ENCODE results near the gene MSTO1.
"Not testable (repeated sequence)": the region's sequence is repeated elsewhere in the genome, so short reads cannot be mapped to it uniquely, and the experiment has no call there.

- not testable (repeated sequence) for TF ChIP-seq CTCF (conservative IDR thresholded peaks at IDR 0.05); ZFX (IDR thresholded peaks at IDR 0.05)
Observed at GRCh38 chr1:155563377-155564022, 46.5 kb upstream of the MSTO1 start.
